Natural killer cell (primary cell): ENCODE results near the gene PHACTR2. TPM values are rescaled to one million over a fixed set of nuclear protein-coding genes. Genes with fewer than 3 reads are reported as not detected.
"Not testable (repeated sequence)": the region's sequence is repeated elsewhere in the genome, so short reads cannot be mapped to it uniquely, and the experiment has no call there.

Source experiments
- ATAC-seq, 3 donors: fragments of 150-1000 bp in 2 of 3; fragments of 200-7000 bp in 1 of 3; cut with Tn5 transposase; 1 replicate in 1 of 3; 2 replicates in 2 of 3; pipeline ENCODE4 v1.10.0; 2021; ENCODE audit warnings: mild to moderate bottlenecking in 2 of 3, moderate library complexity in 2 of 3
- DNase-seq, 2 donors: peaks; one replicate each; pipeline versions ENCODE4 v3.0.0 to v3.0.0-alpha.2; 2013 to 2021; ENCODE audit warnings: mixed read lengths in 1 of 2
- H3K27ac ChIP-seq: one replicate; pipeline ENCODE4 v1.5.1; 2013; ENCODE audit warnings: mild to moderate bottlenecking, low read length
- H3K27me3 ChIP-seq: one replicate; pipeline ENCODE4 v1.6.1; 2013; ENCODE audit warnings: low read length; ENCODE audit not compliant: control insufficient read depth, insufficient read depth
- H3K36me3 ChIP-seq: one replicate; pipeline ENCODE4 v1.6.1; 2013; ENCODE audit warnings: low read length; ENCODE audit not compliant: control insufficient read depth, insufficient read depth
- H3K4me1 ChIP-seq: one replicate; pipeline ENCODE4 v1.6.1; 2013; ENCODE audit warnings: low read length; ENCODE audit not compliant: control insufficient read depth, insufficient read depth
- H3K4me3 ChIP-seq: one replicate; pipeline ENCODE4 v1.5.1; 2013; ENCODE audit warnings: low read length
- H3K9me3 ChIP-seq: one replicate; pipeline ENCODE4 v1.6.1; 2013; ENCODE audit warnings: low read length; ENCODE audit not compliant: control insufficient read depth, insufficient read depth
- H3K27ac Mint-ChIP-seq, 2 donors: one replicate each; pipeline ENCODE4 v1.8.0; 2022; ENCODE audit warnings: mild to moderate bottlenecking in 2 of 2, mixed read lengths in 2 of 2, moderate library complexity in 1 of 2
- H3K27me3 Mint-ChIP-seq, 2 donors: one replicate each; pipeline ENCODE4 v1.8.0; 2022; ENCODE audit warnings: low read depth in 2 of 2, mixed read lengths in 2 of 2
- H3K36me3 Mint-ChIP-seq: one replicate; pipeline ENCODE4 v1.8.0; 2022; ENCODE audit warnings: mixed read lengths
- H3K4me1 Mint-ChIP-seq, 2 donors: one replicate each; pipeline ENCODE4 v1.8.0; 2022; ENCODE audit warnings: mixed read lengths in 2 of 2
- H3K4me3 Mint-ChIP-seq: one replicate; pipeline ENCODE4 v1.8.0; 2022; ENCODE audit warnings: mild to moderate bottlenecking, moderate library complexity, mixed read lengths
- H3K9me3 Mint-ChIP-seq, 2 donors: one replicate each; pipeline ENCODE4 v1.8.0; 2022; ENCODE audit warnings: mixed read lengths in 2 of 2
- CTCF ChIP-seq: fragments of 200-600 bp; IDR thresholded peaks from one replicate; pipeline ENCODE4 v1.8.0; 2022; ENCODE audit warnings: antibody characterized with exemption
- WGBS: methylation state at CpG from one replicate; pipeline ENCODE4 v1.1.7; 2013; ENCODE audit warnings: missing lambda C conversion rate; ENCODE audit not compliant: insufficient coverage; 5-methylcytosine and 5-hydroxymethylcytosine counted together
- intact Hi-C: fragments of 100-400 bp; cut with micrococcal nuclease; formaldehyde crosslinking; loops from one replicate; pipeline ENCODE4 v1.14.2; 2022
- total RNA-seq, 4 donors: library from RNA; stranded (reverse); fragments of 120-200 nt in 1 of 4; gene quantifications; one replicate each; pipeline versions ENCODE4 v1.2.3 to v1.2.4, GENCODE V29; 2013 to 2022

PHACTR2 gene
- total RNA-seq, 3 donors from 2014 or later (not counting 1 experiment from before 2014, with no cell fraction given): 23.8 to 32.7 (median 24.9) TPM

- TF ChIP-seq CTCF: no peak
- no peak overlapping the region for H3K27ac ChIP-seq
- no peaks in the 10 kb centered on the region for H3K4me1 ChIP-seq
- Mint-ChIP-seq H3K27ac (no peak overlapping the region), H3K4me3 (no peak overlapping the region), H3K9me3 (peaks cover 5 to 10% of the 10 kb centered on the region in 2 donors), H3K36me3 (peaks cover 9% of the 10 kb centered on the region), H3K27me3 (no peaks in the 10 kb centered on the region), H3K4me1 (peaks cover 0 to 5% of the 10 kb centered on the region in 2 donors)
- no peak for DNase-seq
- H3K27me3 ChIP-seq: no peaks in the 10 kb centered on the region
- no peaks in the 10 kb centered on the region for H3K9me3 ChIP-seq
- no peaks in the 10 kb centered on the region for H3K36me3 ChIP-seq
- intact Hi-C loops: no loop called here
- no peak overlapping the region for H3K4me3 ChIP-seq
- no peak for ATAC-seq
Measured at GRCh38 chr6:143664171-143664570, 13.6 kb upstream of the PHACTR2 start.

- H3K27me3 ChIP-seq, H3K4me1 ChIP-seq, DNase-seq, H3K9me3 ChIP-seq, H3K9me3 Mint-ChIP-seq, H3K27ac ChIP-seq, H3K27ac Mint-ChIP-seq, H3K4me3 ChIP-seq, H3K4me1 Mint-ChIP-seq, intact Hi-C loops, H3K36me3 ChIP-seq, H3K4me3 Mint-ChIP-seq, ATAC-seq, H3K27me3 Mint-ChIP-seq: not testable (repeated sequence)
- H3K36me3 Mint-ChIP-seq: peaks cover 10% of the 10 kb centered on the region
- WGBS: 100% methylated on average over 1 of the region's 1 CpG
Measured at GRCh38 chr6:143666007-143666406, 11.8 kb upstream of the PHACTR2 start.

GRCh38 chr6:143669483-143669882, 8.3 kb upstream of the PHACTR2 start:
- DNase-seq, H3K27ac ChIP-seq, H3K27ac Mint-ChIP-seq, intact Hi-C loops, H3K9me3 ChIP-seq, ATAC-seq, H3K27me3 ChIP-seq, H3K4me3 Mint-ChIP-seq, H3K4me3 ChIP-seq, H3K9me3 Mint-ChIP-seq, H3K4me1 ChIP-seq, H3K27me3 Mint-ChIP-seq, H3K36me3 ChIP-seq: not testable (repeated sequence)
- no CpG with 5 or more reads among the region's 1 CpG for WGBS
- Mint-ChIP-seq H3K4me1 (peaks cover 0 to 13% of the 10 kb centered on the region in 2 donors), H3K36me3 (peaks cover 10% of the 10 kb centered on the region)

- Mint-ChIP-seq H3K9me3 (peaks cover 2 to 3% of the 10 kb centered on the region in 2 donors), H3K36me3 (peaks cover 6% of the 10 kb centered on the region), H3K27me3 (peaks cover 7 to 11% of the 10 kb centered on the region in 2 donors), H3K27ac (no peak overlapping the region), H3K4me3 (no peak overlapping the region), H3K4me1 (peaks cover 5 to 20% of the 10 kb centered on the region in 2 donors)
- Histone ChIP-seq H3K27me3 (peaks cover 9% of the 10 kb centered on the region), H3K4me3 (no peak overlapping the region), H3K4me1 (peaks cover 8% of the 10 kb centered on the region), H3K9me3 (no peaks in the 10 kb centered on the region), H3K36me3 (no peaks in the 10 kb centered on the region), H3K27ac (no peak overlapping the region)
- no peak for DNase-seq
- TF ChIP-seq CTCF: no peak
- intact Hi-C loops: no loop called here
- 95% methylated on average over 4 of the region's 4 CpGs for WGBS
- ATAC-seq: no peak
Measured at GRCh38 chr6:143673669-143674068, 4.1 kb upstream of the PHACTR2 start.
